HG03354 (cell line): ENCODE measurements around the gene PHLDB1.
"Not testable (repeated sequence)": the region's sequence is repeated elsewhere in the genome, so short reads cannot be mapped to it uniquely, and the experiment has no call there.

Source experiments
- ATAC-seq: cut with Tn5 transposase; IDR thresholded peaks from one replicate; pipeline ENCODE4 v1.9.1; 2021; ENCODE audit warnings: mild to moderate bottlenecking; ENCODE audit not compliant: unreplicated experiment, poor library complexity, severe bottlenecking

PHLDB1 gene

GRCh38 chr11:118607401-118608359, at the start of gene PHLDB1:
Gene PHLDB1, plus strand, starts transcription at chr11:118607615. Its CDS starts 6,222 bp downstream, at chr11:118613837.
- ATAC-seq: no peak

- no peak for ATAC-seq
Observed at GRCh38 chr11:118560806-118561205, 46.6 kb upstream of the PHLDB1 start.

- ATAC-seq: no peak
Observed at GRCh38 chr11:118565051-118565450, 42.4 kb upstream of the PHLDB1 start.

- no peak for ATAC-seq
Observed at GRCh38 chr11:118569670-118570069, 37.7 kb upstream of the PHLDB1 start.

GRCh38 chr11:118570787-118571186, 36.6 kb upstream of the PHLDB1 start:
- ATAC-seq: no peak

GRCh38 chr11:118571701-118572060, 35.7 kb upstream of the PHLDB1 start:
- ATAC-seq: peak; percentile 21

GRCh38 chr11:118572061-118572980, 35.1 kb upstream of the PHLDB1 start, which contains the start of gene ARCN1:
Gene ARCN1, plus strand, starts transcription at chr11:118572409. Its CDS starts 139 bp downstream, at chr11:118572548.
- peak; percentile 75 for ATAC-seq

GRCh38 chr11:118572981-118573550, 34.3 kb upstream of the PHLDB1 start:
- peak; percentile 29 for ATAC-seq

GRCh38 chr11:118574636-118575035, 32.8 kb upstream of the PHLDB1 start:
- no peak for ATAC-seq

- not testable (repeated sequence) for ATAC-seq
Observed at GRCh38 chr11:118577995-118578394, 29.4 kb upstream of the PHLDB1 start.

- no peak for ATAC-seq
Observed at GRCh38 chr11:118581057-118581456, 26.4 kb upstream of the PHLDB1 start.

- ATAC-seq: no peak
Observed at GRCh38 chr11:118587952-118588351, 19.5 kb upstream of the PHLDB1 start.

- no peak for ATAC-seq
Observed at GRCh38 chr11:118592616-118593367, 14.6 kb upstream of the PHLDB1 start.

GRCh38 chr11:118594984-118595383, 12.4 kb upstream of the PHLDB1 start:
- ATAC-seq: not testable (repeated sequence)

GRCh38 chr11:118596224-118597146, 10.9 kb upstream of the PHLDB1 start:
- ATAC-seq: no peak

- ATAC-seq: no peak
Observed at GRCh38 chr11:118597556-118597955, 9.9 kb upstream of the PHLDB1 start.

- ATAC-seq: no peak
Observed at GRCh38 chr11:118602331-118602730, 5.1 kb upstream of the PHLDB1 start.

GRCh38 chr11:118603709-118604108, 3.7 kb upstream of the PHLDB1 start:
- not testable (repeated sequence) for ATAC-seq
